HG03159 (cell line): ENCODE measurements around the gene SHC1.
"Not testable (repeated sequence)": the region's sequence is repeated elsewhere in the genome, so short reads cannot be mapped to it uniquely, and the experiment has no call there.

Source experiments
- ATAC-seq: cut with Tn5 transposase; IDR thresholded peaks from one replicate; pipeline ENCODE4 v1.9.1; 2021; ENCODE audit warnings: mild to moderate bottlenecking, moderate library complexity; ENCODE audit not compliant: unreplicated experiment

SHC1 gene

GRCh38 chr1:154996966-154997701 is 26.6 kb upstream of the SHC1 start:
- ATAC-seq, result no peak

GRCh38 chr1:154995301-154995983 is 24.9 kb upstream of the SHC1 start:
- ATAC-seq, result not testable (repeated sequence)

- ATAC-seq, result no peak
These were observed 24.0 kb upstream of the SHC1 start for GRCh38 chr1:154994591-154994990.

GRCh38 chr1:154994269-154994587 is 23.7 kb upstream of the SHC1 start:
- no peak for ATAC-seq

- no peak for ATAC-seq
These were observed 23.2 kb upstream of the SHC1 start, which contains the start of gene LENEP for GRCh38 chr1:154993572-154994268. LENEP (plus strand) TSS chr1:154993586; CDS start chr1:154993608, 22 bp downstream.

- ATAC-seq, result no peak
These were observed 22.4 kb upstream of the SHC1 start for GRCh38 chr1:154992721-154993571.

GRCh38 chr1:154990276-154990675 is 19.7 kb upstream of the SHC1 start:
- no peak for ATAC-seq

- ATAC-seq, result no peak
These were observed 18.8 kb upstream of the SHC1 start for GRCh38 chr1:154989195-154989860.

- no peak for ATAC-seq
These were observed 17.8 kb upstream of the SHC1 start for GRCh38 chr1:154988058-154988954.

- no peak for ATAC-seq
These were observed 16.8 kb upstream of the SHC1 start for GRCh38 chr1:154987326-154987725.

GRCh38 chr1:154986736-154987135 is 16.2 kb upstream of the SHC1 start:
- not testable (repeated sequence) for ATAC-seq

- ATAC-seq, result no peak
These were observed 13.4 kb upstream of the SHC1 start for GRCh38 chr1:154983776-154984466.

- peak; percentile 96 for ATAC-seq
These were observed 12.5 kb upstream of the SHC1 start, which contains the start of gene FLAD1 for GRCh38 chr1:154982897-154983648. FLAD1 (plus strand) TSS chr1:154983344; CDS start chr1:154983695, 351 bp downstream.

GRCh38 chr1:154982341-154982740 is 11.8 kb upstream of the SHC1 start:
- no peak for ATAC-seq

GRCh38 chr1:154978360-154978759 is 7.8 kb upstream of the SHC1 start:
- ATAC-seq, result no peak

GRCh38 chr1:154977762-154978161 is 7.2 kb upstream of the SHC1 start:
- ATAC-seq, result not testable (repeated sequence)

GRCh38 chr1:154975409-154976059 is 5.0 kb upstream of the SHC1 start:
- no peak for ATAC-seq
